Stimulated activated CD8-positive, alpha-beta memory T cell treated with anti-CD3 and anti-CD28 coated beads, Interleukin-4, amount 100 ng/mL, for 4 hours (primary cell): Measurements from ENCODE around the gene PAFAH2.

Source experiments
- DNase-seq, 2 donors: peaks; one replicate each; pipeline ENCODE4 v3.0.0-alpha.2; 2020; ENCODE audit warnings: low read depth in 2 of 2, low spot score in 1 of 2

Gene PAFAH2

GRCh38 chr1:25997828-25998761 lies at the start of gene PAFAH2:
Gene PAFAH2, minus strand, starts transcription at chr1:25998063. Its CDS starts 7,247 bp downstream, at chr1:25990816.
- peak; percentile 92 to 94 for DNase-seq

GRCh38 chr1:26047278-26047874 lies 49.5 kb upstream of the PAFAH2 start:
- no peak for DNase-seq

- no peak for DNase-seq
Measured at GRCh38 chr1:26046246-26047095, 48.6 kb upstream of the PAFAH2 start.

- no peak for DNase-seq
Measured at GRCh38 chr1:26045722-26046245, 47.9 kb upstream of the PAFAH2 start, which contains the start of gene SLC30A2. Gene SLC30A2, minus strand, starts transcription at chr1:26046118. Its CDS starts 222 bp downstream, at chr1:26045896.

GRCh38 chr1:26044971-26045721 lies 47.3 kb upstream of the PAFAH2 start:
- no peak for DNase-seq

- DNase-seq, result no peak
Measured at GRCh38 chr1:26044414-26044813, 46.6 kb upstream of the PAFAH2 start.

GRCh38 chr1:26043765-26044164 lies 45.9 kb upstream of the PAFAH2 start:
- DNase-seq, result no peak

GRCh38 chr1:26041978-26042377 lies 44.1 kb upstream of the PAFAH2 start:
- no peak for DNase-seq

- DNase-seq, result no peak
Measured at GRCh38 chr1:26041401-26041800, 43.5 kb upstream of the PAFAH2 start.

GRCh38 chr1:26038904-26039303 lies 41.0 kb upstream of the PAFAH2 start:
- no peak for DNase-seq

- DNase-seq, result no peak
Measured at GRCh38 chr1:26038477-26038876, 40.6 kb upstream of the PAFAH2 start.

- DNase-seq, result no peak
Measured at GRCh38 chr1:26037904-26038303, 40.0 kb upstream of the PAFAH2 start.

GRCh38 chr1:26036756-26037281 lies 39.0 kb upstream of the PAFAH2 start:
- DNase-seq, result no peak

GRCh38 chr1:26035959-26036755 lies 38.3 kb upstream of the PAFAH2 start:
- peak; percentile 33 to 57 for DNase-seq

GRCh38 chr1:26035203-26035958 lies 37.5 kb upstream of the PAFAH2 start:
- peak; percentile 85 to 89 for DNase-seq

- DNase-seq, result no peak
Measured at GRCh38 chr1:26034504-26035202, 36.8 kb upstream of the PAFAH2 start.

GRCh38 chr1:26032656-26033357 lies 34.9 kb upstream of the PAFAH2 start:
- DNase-seq, result no peak
